Measurements from ENCODE around the gene LUM. TPM values are rescaled to one million over a fixed set of nuclear protein-coding genes. Genes with fewer than 3 reads are reported as not detected.

Gene LUM
- total RNA-seq, 1 experiment from 2014 or later: not detected

DNA sequence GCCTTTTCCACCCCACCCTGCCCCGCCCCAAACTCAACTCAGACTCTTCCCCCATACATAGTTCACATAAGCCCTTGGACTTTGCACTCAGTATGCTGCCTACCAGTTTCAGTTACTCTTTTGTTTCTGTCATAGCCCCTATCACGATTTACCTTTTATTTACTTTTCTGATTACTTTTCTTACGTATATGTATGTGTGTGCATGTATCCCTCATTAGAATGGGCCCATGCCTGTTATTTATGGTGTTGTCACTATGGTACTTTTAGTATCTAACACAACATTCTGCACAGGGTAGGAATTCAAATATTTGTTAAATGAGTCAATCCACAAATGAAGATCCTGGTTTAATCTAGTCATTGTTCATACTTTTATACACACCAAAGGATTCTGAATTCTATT, 16.5 kb upstream of the LUM start:
- intact Hi-C loops (cut with micrococcal nuclease; ENCODE audit: unreplicated experiment): no loop called here
- no peak for DNase-seq (ENCODE audit: low spot score)
- POLR2A ChIA-PET (ENCODE audit: low non-redundant PET): no interaction called here
- BruUV-seq (replicated peaks): no TSS peak
- TF ChIP-seq, protein P1, sequence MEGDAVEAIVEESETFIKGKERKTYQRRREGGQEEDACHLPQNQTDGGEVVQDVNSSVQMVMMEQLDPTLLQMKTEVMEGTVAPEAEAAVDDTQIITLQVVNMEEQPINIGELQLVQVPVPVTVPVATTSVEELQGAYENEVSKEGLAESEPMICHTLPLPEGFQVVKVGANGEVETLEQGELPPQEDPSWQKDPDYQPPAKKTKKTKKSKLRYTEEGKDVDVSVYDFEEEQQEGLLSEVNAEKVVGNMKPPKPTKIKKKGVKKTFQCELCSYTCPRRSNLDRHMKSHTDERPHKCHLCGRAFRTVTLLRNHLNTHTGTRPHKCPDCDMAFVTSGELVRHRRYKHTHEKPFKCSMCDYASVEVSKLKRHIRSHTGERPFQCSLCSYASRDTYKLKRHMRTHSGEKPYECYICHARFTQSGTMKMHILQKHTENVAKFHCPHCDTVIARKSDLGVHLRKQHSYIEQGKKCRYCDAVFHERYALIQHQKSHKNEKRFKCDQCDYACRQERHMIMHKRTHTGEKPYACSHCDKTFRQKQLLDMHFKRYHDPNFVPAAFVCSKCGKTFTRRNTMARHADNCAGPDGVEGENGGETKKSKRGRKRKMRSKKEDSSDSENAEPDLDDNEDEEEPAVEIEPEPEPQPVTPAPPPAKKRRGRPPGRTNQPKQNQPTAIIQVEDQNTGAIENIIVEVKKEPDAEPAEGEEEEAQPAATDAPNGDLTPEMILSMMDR (conservative IDR thresholded peaks at IDR 0.05; ENCODE audit: low read depth, low read length): no peak
- TF ChIP-seq EZH2 (IDR thresholded peaks at IDR 0.05; ENCODE audit: borderline replicate concordance, low read depth, low read length, poor library complexity, severe bottlenecking): no peak
- no peaks in the 10 kb centered on the region for H3K9me3 ChIP-seq (ENCODE audit: low read depth, low read length, poor library complexity, severe bottlenecking)
- H3K27ac ChIP-seq (ENCODE audit: low read depth, low read length, poor library complexity, severe bottlenecking): no peak overlapping the region
- no peaks in the 10 kb centered on the region for H3K4me1 ChIP-seq (ENCODE audit: insufficient read depth, low read length, poor library complexity, severe bottlenecking)
- CTCF ChIA-PET: no interaction called here
- no peak overlapping the region for H3K4me3 ChIP-seq (ENCODE audit: low read depth, low read length, poor library complexity, severe bottlenecking)
- H3K36me3 ChIP-seq (ENCODE audit: insufficient read depth, low read length, poor library complexity, severe bottlenecking): no peaks in the 10 kb centered on the region
- H3K27me3 ChIP-seq (replicated peaks; ENCODE audit: insufficient read depth, low read depth, low read length, poor library complexity): no peaks in the 10 kb centered on the region

DNA sequence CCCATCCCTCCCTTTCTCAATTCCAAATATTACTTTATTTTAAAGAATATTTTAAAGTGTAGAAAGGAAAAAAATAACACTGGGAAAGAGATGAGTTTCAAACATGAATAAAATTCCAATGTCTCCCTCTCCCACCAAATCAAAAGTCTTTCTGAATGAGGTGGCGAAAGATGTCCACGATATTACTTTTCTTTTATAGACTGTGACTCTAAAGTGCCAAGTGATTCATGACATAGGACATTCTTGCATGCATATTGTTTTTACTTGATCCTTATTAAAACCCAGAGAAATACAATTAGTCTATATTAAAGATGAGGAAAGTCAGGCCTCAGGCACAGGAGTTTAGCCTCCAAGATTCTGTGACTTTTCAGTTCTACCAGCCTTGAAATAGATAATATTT, 16.0 kb upstream of the LUM start:
- H3K36me3 ChIP-seq (ENCODE audit: insufficient read depth, low read length, poor library complexity, severe bottlenecking): no peaks in the 10 kb centered on the region
- no peaks in the 10 kb centered on the region for H3K9me3 ChIP-seq (ENCODE audit: low read depth, low read length, poor library complexity, severe bottlenecking)
- H3K4me3 ChIP-seq (ENCODE audit: low read depth, low read length, poor library complexity, severe bottlenecking): no peak overlapping the region
- TF ChIP-seq, protein P1 (conservative IDR thresholded peaks at IDR 0.05; ENCODE audit: low read depth, low read length): no peak
- TF ChIP-seq EZH2 (IDR thresholded peaks at IDR 0.05; ENCODE audit: borderline replicate concordance, low read depth, low read length, poor library complexity, severe bottlenecking): no peak
- CTCF ChIA-PET: no interaction called here
- no peaks in the 10 kb centered on the region for H3K4me1 ChIP-seq (ENCODE audit: insufficient read depth, low read length, poor library complexity, severe bottlenecking)
- H3K27me3 ChIP-seq (replicated peaks; ENCODE audit: insufficient read depth, low read depth, low read length, poor library complexity): no peaks in the 10 kb centered on the region
- H3K27ac ChIP-seq (ENCODE audit: low read depth, low read length, poor library complexity, severe bottlenecking): no peak overlapping the region
- intact Hi-C loops (cut with micrococcal nuclease; ENCODE audit: unreplicated experiment): no loop called here
- BruUV-seq (replicated peaks): no TSS peak
- DNase-seq (ENCODE audit: low spot score): no peak
- POLR2A ChIA-PET (ENCODE audit: low non-redundant PET): no interaction called here

DNA sequence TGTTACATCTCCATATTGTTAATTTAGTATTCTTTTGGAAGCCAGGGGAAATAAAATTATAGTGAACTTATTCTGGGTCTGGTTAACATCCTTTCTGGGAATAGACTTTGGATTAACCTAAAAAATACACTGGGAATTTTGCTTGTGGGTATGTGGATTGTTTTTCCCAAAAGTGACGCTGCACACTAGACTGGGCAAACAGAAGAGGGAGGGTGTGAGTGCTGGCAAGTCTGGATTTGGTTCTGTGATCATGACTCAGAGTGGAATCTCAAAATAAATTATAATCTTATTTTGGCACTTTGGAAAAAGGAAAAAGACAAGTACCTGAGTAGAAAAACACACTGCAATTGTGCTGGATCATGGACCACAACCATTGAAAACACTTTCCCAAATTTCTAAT, 15.2 kb upstream of the LUM start:
- no peaks in the 10 kb centered on the region for H3K36me3 ChIP-seq (ENCODE audit: insufficient read depth, low read length, poor library complexity, severe bottlenecking)
- ChIA-PET POLR2A (ENCODE audit: low non-redundant PET) (no interaction called here), CTCF (no interaction called here)
- no peaks in the 10 kb centered on the region for H3K27me3 ChIP-seq (replicated peaks; ENCODE audit: insufficient read depth, low read depth, low read length, poor library complexity)
- H3K27ac ChIP-seq (ENCODE audit: low read depth, low read length, poor library complexity, severe bottlenecking): no peak overlapping the region
- intact Hi-C loops (cut with micrococcal nuclease; ENCODE audit: unreplicated experiment): no loop called here
- no TSS peak for BruUV-seq (replicated peaks)
- no peaks in the 10 kb centered on the region for H3K4me1 ChIP-seq (ENCODE audit: insufficient read depth, low read length, poor library complexity, severe bottlenecking)
- H3K4me3 ChIP-seq (ENCODE audit: low read depth, low read length, poor library complexity, severe bottlenecking): no peak overlapping the region
- TF ChIP-seq, protein P1 (conservative IDR thresholded peaks at IDR 0.05; ENCODE audit: low read depth, low read length): no peak
- no peak for TF ChIP-seq EZH2 (IDR thresholded peaks at IDR 0.05; ENCODE audit: borderline replicate concordance, low read depth, low read length, poor library complexity, severe bottlenecking)
- H3K9me3 ChIP-seq (ENCODE audit: low read depth, low read length, poor library complexity, severe bottlenecking): no peaks in the 10 kb centered on the region
- no peak for DNase-seq (ENCODE audit: low spot score)
